ENCODE results near the gene GPR45.

GPR45 gene

GRCh38 chr2:105254531-105255210 lies 13.1 kb downstream of the GPR45 start:
- DNase-seq (ENCODE audit: low read depth) = no peak

DNA sequence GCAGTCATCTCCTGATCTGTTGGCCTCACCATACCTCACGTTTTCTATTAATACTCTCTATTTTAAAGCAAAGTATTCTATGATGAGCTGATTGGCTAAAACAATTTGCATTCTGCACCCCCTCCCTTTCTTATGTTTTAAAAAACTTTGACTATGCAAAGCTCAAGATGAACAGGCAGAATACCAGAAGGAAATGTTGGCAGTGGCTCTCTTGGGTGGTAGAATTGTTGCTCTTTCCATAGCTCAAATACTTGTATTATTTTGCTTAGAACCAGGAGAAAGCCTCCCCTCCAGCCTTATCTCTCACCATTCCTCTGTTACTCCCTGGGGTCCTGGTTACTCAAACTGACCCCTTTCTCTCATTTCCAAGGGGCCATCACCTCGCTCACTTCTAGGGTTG lies 14.4 kb downstream of the GPR45 start:
- no peak for DNase-seq (ENCODE audit: low read depth)

- DNase-seq (ENCODE audit: low read depth) = no peak
Observed at GRCh38 chr2:105256431-105257047, 15.0 kb downstream of the GPR45 start.

DNA sequence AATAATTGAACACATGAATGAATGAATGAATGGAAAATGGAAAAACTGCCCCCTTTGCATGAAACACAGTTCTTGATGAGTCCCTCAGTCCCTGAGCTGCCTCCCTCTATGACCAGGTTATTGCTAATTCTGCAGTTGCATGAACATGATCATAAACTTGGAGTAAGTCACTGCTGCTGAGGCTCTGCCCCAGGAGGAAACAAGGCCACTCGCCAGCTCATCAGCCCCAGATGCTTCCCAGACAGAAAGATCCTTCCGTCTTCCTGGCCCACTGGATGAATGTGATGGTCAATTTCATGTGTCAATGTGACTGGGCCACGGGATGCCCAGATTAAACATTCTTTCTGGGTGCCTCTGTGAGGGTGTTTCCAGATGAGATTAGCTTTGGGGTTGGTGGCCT lies 16.4 kb downstream of the GPR45 start:
- DNase-seq (ENCODE audit: low read depth) = no peak

GRCh38 chr2:105258835-105259350 lies 17.4 kb downstream of the GPR45 start:
- no peak for DNase-seq (ENCODE audit: low read depth)

DNA sequence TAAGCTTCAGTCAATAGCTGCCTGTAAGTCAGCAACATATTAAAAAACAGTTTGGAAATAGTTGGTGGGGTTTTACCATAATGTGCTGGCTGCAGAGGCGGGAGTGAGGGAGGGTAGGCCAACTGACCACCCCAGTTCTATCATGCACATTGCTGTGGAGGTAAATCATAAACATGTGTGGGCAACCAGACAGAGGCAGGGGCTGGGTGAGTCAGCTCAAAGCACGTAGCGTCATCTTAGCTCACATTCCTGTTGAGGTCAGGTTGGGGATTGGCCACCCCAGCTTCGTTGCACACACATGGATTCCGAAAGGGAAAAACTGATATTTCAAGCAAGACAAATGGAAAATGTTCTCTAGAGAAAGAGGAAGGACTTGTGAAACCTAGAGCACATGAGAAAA lies 19.5 kb downstream of the GPR45 start:
- no peak for DNase-seq (ENCODE audit: low read depth)

- DNase-seq (ENCODE audit: low read depth) = no peak
Observed at GRCh38 chr2:105262651-105263091, 21.1 kb downstream of the GPR45 start.

DNA sequence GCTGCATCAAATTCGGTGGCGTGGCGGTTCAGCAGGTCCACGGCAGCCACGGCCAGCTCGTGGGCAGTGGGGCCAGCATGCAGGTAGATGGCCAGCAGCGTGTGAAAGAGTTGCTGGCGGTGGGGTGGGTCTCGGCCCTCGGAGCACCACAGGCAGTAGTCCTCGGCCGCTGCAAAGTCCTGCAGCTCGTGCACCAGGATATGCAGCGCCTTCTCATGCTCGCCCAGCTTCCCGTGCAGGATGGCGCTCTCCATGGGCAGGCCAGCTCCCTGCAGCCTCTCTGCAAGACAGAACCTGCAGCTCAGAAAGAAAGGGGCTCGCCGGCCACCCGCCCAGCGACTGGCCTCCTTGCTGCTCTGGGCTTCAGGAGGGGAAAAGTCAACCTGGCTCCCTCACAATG lies 27.9 kb downstream of the GPR45 start:
- no peak for DNase-seq (ENCODE audit: low read depth)

- no peak for DNase-seq (ENCODE audit: low read depth)
Observed at GRCh38 chr2:105271393-105272045, 30.0 kb downstream of the GPR45 start.

DNA sequence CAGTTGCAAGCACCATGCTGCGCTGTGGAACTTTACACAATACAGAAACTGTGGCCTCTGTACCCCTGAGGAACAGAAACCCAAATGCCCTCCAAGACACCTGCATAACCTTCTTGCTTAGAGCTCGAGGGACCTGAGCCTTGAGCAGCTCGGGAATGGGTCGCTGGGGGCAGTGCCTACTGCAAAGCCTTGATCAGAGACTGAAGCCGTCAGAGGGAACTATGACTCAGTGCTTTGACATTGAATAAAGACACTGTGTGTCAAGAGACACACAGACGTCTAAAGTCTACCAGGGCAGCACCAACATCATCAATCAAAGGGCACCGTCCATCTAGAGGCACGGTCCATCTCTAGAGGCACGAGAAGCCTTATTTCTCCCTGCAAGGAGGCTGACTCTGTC lies 30.6 kb downstream of the GPR45 start:
- DNase-seq (ENCODE audit: low read depth) = no peak

GRCh38 chr2:105274046-105274445 lies 32.5 kb downstream of the GPR45 start:
- DNase-seq (ENCODE audit: low read depth) = no peak

GRCh38 chr2:105278654-105279053 lies 37.1 kb downstream of the GPR45 start:
- DNase-seq (ENCODE audit: low read depth) = no peak

- no peak for DNase-seq (ENCODE audit: low read depth)
Observed at GRCh38 chr2:105279126-105279525, 37.6 kb downstream of the GPR45 start.

DNA sequence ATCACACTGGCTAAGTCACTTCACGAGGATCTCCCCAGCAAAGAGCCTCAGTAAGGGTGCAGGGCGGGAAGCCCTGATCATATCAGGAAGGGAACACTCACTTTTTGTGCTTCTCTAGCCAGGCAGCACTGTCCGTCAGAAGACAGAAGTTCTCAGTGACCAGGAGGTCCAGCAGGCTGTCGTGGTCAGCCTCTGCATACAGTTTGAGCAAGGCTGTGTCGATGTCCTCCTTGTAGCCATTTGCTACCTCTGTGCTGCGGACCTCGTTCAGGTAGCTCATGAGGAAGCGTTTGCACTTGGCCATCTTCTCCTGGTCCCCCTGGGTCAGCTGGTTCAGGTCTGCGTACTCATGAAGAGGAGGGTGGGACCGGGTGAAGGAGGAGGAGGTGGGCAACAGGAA lies 38.7 kb downstream of the GPR45 start:
- DNase-seq (ENCODE audit: low read depth) = no peak

GRCh38 chr2:105283532-105283931 lies 42.0 kb downstream of the GPR45 start:
- DNase-seq (ENCODE audit: low read depth) = no peak

DNA sequence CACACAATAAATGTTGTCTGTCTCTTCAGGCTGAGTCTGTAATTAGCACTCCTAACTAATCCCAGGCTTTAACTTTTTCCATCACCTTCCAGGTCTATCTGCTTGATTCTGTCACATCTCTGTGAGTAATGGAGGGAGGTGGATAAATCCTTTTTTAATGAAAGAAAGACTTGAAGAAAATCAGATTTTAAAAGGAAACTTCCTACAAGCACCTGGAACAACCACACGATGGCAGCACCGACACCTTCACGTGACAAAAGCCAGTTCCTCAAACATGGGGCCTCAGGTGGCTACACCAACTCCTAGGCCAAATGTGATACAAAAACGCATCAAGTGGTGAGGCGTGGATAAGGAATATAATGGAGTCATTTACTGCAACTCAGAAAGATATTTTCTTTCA lies 46.1 kb downstream of the GPR45 start:
- no peak for DNase-seq (ENCODE audit: low read depth)

DNA sequence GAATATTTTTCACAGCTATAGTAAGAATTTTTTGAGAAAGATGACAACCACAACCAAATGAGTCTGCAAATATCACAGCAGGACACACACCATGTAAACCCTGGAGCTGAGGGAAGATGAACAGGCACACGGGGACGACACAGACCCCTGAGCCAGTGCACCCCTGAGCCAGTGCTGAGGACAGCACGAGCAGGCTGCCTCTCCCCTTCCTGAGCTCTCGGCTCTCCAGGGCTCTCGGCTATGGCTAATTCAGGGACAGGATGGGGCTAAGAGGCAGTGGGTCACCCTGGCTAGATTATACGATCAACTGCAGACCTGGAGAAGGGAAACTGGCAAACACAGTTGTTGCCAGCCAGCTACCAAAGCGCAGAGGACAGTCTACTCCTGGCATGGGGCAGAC lies 46.6 kb downstream of the GPR45 start:
- no peak for DNase-seq (ENCODE audit: low read depth)

DNA sequence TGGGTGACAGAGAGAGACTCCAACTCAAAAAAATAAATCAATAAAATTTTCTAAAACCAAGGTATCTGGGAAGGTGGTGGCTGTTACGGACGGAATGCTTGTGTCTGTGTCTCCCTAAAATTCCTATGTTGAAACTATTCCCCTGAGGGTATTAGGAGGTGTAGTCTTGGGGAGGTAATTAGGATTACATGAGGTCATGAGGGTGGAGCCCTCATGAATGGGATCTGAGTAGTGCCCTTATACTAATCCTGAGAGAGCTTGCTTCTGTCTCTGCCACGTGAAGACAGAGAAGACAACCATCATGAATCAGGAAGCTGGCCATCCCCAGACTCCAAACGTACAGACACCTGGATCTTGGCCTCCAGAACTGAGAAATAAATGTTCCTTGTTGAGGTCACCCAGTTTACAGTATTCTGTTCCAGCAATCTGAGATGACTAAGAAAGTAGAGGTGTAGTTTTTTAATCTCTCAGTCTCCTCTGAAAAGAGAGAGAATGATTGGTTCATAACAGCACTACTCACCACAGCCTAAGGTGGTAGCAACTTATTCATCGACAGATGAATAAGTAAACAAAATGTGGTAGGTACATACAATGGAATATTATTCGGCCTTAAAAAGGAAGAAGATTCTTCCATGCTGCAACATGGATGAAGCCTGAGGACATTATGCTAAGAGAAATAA lies 49.6 kb downstream of the GPR45 start:
- no peak for DNase-seq (ENCODE audit: low read depth)

DNA sequence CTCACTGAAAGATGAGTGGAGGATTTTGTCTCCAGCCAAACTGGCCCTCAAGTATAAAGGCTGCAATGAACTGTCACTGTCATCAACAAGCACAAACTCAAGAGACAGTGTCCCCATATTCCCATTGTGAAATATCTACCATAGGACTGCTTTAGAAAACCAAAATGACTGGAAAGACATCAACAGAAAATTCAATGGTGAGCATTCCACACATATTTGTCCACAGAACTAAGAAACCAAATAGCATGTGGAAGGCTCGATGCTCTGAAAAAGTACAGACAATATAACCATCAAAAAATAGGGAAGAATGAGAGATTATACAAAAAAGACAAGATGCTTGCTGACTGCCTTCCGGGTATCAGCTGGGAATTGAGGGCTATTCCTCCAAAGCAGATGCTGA lies 50.4 kb downstream of the GPR45 start:
- DNase-seq (ENCODE audit: low read depth) = no peak
